Inflammatory macrophage (primary cell): Measurements from ENCODE around the gene CWC15.
"Not testable (repeated sequence)": the region's sequence is repeated elsewhere in the genome, so short reads cannot be mapped to it uniquely, and the experiment has no call there.

ENCODE experiments used
- DNase-seq, 2 donors: peaks; one replicate each; pipeline ENCODE4 v3.0.0-alpha.2; 2020 to 2022
- total RNA-seq, 18 experiments: gene quantifications; one replicate each; lab custom pipeline; 2026; ENCODE audit warnings: mixed read lengths in 6 of 18, inconsistent platforms in 2 of 18; lab: John Stamatoyannopoulos, UW

The CWC15 gene
- total RNA-seq = 29.4 to 64.9 (median 45.8) reads per million in 18 experiments

DNA sequence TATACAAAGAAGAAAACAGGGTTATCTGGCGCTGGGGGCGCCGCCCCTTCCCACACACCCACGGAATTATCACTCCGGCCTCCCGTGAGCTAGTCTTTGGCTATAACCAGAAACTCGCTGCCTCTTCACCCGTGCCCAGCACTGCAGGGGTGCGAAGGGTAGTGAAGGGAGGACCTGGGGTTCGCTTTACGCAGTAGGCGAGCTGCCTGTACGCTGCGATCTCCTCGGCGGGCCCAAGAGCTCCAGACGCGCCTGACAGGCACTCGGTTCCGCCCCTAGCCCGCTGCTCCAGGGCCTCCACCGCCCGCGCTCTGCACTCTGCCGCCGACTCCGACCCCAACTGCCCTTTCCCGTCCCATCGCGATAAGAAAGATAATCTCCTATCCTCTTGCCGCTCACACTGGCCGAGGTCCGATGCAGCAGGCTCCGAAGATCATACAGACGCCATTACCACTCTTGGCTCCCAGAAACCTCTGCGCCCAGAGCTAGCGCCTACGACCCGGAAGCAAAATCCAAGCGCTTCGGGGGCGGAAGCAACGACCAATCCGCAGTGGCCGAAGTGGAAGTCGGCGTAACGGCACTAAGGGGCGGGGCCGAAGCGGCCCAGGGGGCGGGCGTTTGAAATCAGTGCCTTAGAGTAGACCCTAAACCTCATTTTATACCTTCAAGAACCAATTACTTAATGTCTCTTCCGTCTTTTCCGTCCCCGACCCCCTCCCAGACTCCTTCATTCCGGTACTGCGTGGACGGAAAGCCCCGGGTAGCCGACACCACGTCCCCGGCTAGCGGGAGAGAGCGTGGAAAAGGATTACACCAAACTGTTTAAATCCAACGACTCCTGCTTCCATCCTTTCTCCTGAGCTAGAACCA is at the start of gene CWC15, which contains the start of gene KDM4D:
Gene CWC15, minus strand, starts transcription at position 458 of the 870 bp plus-strand sequence. CDS start 1,371 bp downstream, outside the sequence.
Gene KDM4D, plus strand, starts transcription at position 611 of the 870 bp plus-strand sequence. CDS start 23,664 bp downstream, outside the sequence.
- DNase-seq = peak; percentile 95 to 96

DNA sequence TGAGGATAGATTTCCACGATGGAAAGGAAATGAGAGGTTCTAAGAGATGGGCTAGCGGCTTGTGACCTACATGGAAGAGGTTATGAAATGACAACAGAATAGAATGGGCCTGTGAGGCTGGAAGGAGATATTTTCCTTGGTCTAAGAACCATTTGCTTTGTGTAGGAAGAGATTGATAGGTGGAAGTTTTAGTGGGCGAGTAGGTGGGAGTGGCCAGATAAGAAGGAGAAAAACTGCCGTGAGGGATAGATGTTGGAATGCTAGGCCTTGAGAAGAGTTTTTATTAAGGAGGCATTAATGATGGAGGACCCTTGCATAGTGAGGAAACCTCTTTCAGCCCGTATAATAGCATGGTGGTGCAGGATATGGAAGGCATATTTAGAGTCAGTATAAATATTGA is 48.1 kb upstream of the CWC15 start:
- DNase-seq = not testable (repeated sequence)

DNA sequence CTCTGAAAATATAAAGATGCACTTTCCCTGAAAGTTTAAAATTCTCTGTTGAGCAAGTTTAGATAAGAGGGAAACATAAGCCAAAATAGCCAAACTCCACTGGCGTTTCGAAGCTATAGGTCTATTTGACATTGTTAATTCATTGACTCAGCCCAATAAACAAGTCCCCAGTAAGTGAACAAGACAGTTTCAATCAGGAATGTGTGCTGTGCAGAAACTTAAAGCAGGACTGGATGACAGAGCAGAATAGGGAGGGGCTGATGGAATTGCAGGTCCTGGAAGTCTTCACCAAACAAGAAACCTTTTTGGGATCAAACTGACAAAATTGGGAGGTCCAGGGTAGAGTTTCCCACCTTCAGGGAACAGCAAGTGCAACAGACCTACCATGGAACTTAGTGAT is 42.8 kb upstream of the CWC15 start:
- no peak for DNase-seq

DNA sequence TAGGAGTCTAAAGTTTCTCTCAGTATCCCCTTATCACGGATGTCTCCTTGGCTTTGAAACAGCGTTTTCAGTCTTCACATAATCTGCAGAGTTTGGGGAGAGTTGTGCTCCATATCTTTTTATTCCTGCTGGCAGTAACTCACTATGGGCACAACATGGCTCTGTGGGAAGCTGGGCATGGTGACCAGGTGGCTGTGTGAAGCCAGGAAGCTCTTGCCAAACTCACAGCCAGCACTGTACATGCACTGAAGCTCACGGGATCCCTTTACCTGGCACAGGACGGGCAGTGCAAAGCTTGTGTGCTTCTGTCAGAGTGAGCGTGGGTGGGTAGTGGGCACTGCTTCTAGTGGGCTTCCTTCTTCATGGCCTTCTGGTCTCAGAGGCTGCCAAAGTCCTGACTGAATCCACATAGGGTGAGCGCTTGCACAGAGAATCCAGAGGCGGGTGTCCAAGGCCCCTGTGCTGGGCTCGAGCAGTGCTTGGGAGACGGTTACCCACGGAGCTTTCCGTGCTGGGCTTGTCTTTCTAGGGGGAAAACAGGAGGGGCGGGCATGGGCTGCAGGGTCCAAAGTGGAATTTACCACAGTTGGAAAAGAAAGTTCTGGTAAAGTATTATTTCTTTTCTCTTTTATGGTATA is 40.9 kb upstream of the CWC15 start:
- no peak for DNase-seq

DNA sequence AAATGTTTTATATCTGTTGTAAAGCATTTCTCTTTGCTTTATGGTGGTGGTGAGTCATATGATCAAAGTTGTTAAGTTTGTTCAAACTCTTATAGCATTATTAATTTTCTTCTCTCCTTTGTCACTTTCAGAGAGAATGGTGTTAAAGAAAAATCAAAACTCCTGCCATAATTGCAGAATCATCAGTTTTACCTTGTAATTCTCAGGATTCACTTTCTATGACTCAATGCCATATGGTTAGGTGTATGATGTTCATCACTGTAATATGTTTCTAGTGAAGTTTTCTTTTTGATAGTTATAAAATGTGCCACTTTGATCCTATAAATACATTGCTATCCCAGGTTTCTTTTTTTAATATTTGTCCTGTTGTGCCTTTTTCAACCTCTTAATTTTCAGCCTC is 38.0 kb upstream of the CWC15 start:
- no peak for DNase-seq

DNA sequence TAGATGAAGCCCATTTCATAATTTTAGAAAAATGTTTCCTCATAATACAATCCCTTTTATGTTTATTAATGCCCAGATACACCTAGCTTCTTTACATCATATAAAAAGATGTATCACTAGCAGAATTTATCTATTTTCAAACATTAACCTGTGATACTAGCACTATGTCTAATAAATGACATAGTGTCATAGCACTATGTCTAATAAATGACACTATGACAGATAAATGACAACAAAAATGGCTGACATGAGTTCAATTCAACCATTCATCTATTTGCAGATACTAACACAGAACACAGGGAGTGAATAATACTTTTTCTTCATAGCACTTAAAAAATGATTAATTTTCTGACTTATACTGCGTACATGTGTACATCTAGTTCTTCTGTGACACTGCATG is 32.3 kb upstream of the CWC15 start:
- DNase-seq = no peak

DNA sequence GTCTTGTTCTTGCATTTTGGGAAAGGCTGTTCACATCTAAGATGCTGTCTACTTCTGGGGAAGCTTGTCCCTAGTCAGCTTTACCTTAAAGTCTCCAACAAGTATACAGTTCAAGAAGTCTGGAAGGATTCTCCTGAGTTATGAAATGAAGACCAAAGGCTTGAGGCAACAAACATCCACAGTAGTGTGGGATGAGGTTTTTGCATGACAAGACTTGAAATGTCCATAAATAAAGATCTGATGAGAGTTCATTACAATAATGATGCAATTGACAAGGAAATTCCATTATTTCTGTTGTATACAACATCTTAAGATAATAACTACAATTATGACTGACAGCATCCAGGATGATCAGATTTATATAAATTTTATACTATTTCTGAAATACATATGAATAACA is 30.4 kb upstream of the CWC15 start:
- no peak for DNase-seq

DNA sequence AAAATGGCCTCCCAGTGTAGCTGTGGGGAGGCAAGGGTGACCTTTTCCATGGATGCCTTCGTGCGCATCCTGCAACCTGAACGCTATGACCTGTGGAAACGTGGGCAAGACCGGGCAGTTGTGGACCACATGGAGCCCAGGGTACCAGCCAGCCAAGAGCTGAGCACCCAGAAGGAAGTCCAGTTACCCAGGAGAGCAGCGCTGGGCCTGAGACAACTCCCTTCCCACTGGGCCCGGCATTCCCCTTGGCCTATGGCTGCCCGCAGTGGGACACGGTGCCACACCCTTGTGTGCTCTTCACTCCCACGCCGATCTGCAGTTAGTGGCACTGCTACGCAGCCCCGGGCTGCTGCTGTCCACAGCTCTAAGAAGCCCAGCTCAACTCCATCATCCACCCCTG is 24.9 kb upstream of the CWC15 start:
- no peak for DNase-seq

DNA sequence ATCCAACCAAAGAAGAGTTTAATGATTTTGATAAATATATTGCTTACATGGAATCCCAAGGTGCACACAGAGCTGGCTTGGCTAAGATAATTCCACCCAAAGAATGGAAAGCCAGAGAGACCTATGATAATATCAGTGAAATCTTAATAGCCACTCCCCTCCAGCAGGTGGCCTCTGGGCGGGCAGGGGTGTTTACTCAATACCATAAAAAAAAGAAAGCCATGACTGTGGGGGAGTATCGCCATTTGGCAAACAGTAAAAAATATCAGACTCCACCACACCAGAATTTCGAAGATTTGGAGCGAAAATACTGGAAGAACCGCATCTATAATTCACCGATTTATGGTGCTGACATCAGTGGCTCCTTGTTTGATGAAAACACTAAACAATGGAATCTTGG is 24.1 kb upstream of the CWC15 start:
- no peak for DNase-seq

DNA sequence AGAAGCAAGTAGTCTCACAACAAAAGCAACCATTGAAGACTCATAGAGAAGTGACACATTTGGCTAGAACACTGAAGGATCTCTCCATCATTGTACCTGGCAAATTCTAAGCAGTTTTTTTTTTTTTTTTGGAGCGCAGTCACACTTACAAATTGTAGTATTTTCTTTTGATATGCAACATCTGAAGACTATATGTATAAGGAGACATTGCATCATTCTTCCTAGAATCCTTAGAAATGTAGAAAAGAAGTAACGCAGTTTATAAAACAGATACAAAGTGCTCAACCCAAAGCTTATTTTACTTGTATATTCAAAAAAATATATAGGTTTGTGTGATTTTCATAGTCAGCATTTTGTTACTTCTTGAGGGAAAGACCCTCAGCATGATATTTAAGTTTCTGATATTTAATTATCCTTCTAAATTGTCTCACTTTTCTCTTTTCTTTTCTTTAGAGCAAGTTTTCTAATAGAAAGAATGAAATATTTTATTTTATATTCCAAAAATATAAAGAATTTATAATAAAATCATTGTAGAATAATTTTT is 20.1 kb upstream of the CWC15 start:
- no peak for DNase-seq

DNA sequence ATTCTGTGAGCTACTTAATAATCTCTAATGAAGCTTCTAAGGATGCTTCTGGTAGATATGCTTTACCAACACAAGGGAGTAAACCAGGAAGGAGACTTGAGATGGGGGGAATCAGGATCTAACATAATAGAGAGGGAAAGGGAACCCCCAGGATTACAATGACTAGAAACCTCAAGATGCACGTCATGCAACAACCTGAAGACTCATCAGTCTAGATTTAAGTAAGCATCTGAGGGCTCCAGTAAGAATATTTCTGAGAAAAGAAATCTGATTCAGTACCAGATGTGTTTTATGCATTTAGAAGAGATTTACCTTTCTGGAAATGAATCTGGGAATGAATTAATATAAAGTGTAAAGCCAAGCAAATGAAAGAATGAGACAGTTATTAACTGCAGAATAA is 15.4 kb upstream of the CWC15 start:
- no peak for DNase-seq

DNA sequence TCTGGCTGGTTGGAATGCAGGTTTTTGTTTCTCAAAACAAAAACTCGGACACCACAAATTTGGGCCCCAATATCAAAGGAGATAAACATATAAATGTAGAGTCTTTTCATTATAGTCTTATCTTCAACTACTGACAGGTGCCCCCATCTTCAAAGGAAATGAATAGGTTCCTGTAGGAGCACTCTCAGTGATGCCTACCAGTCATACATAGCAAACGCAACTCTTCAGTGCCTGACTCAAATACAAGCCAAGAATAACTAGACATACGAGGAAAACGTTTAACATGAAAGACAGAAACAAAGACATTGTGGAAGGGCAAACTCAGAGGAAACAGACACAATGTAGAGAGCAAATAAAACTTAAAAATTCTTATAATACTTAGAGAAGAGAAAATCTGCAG is 14.0 kb upstream of the CWC15 start:
- DNase-seq = no peak

DNA sequence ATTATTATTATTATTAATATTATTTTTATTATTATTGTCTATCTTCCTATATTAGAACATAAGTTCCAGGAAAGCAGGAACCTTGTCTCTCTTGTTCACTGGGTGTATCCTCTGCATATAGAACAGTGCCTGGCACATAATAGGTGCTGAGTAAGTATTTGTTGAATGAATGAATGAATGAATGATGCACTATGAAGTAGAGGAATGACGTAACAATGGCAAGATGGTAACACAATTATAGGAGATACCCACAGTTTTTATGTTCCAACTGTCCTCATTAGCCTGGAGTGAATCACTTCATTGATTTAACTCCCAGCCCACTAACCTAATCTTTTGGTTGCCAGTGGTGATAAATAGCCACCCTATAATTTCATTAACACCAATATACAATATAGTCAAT is 2.2 kb upstream of the CWC15 start:
- no peak for DNase-seq

DNA sequence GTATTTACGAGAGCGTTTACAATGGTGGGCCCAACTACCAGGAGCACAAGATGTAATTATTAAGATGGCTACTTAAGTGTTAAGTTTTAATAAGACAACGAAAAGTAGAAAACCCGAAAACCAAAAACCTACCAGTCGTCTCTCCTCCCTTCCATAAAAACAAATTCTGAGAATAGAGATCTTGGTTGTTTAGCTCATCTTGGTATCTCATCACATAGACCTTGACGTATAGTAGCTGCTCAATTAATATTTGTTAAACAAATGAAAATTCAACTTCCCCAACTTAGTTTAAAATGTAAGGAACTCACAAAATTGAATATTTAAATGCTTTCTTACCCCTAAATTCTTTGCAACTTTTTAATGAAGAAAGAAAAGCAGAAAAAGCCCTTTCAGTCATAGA is 822 bp upstream of the CWC15 start:
- DNase-seq = no peak

DNA sequence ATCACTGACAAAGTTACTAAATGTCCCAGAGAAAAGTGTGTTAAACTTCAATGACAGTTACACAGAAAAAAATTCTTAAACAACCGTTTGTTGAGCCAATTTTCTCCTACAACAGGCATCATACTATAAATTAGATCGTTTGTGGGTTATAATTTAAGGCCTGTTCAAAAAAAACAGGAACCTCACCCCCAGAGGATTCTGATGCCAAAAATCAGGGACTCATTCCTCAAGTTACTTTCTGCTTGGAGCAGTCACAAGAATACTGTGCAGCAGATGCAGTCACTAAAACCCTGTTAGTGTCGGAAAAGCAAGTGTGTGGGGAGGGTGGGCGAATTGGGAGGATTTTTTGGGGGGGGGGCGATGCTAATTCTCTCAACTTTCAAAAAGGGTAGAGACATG is 657 bp downstream of the CWC15 start:
- peak; percentile 5 to 12 for DNase-seq

DNA sequence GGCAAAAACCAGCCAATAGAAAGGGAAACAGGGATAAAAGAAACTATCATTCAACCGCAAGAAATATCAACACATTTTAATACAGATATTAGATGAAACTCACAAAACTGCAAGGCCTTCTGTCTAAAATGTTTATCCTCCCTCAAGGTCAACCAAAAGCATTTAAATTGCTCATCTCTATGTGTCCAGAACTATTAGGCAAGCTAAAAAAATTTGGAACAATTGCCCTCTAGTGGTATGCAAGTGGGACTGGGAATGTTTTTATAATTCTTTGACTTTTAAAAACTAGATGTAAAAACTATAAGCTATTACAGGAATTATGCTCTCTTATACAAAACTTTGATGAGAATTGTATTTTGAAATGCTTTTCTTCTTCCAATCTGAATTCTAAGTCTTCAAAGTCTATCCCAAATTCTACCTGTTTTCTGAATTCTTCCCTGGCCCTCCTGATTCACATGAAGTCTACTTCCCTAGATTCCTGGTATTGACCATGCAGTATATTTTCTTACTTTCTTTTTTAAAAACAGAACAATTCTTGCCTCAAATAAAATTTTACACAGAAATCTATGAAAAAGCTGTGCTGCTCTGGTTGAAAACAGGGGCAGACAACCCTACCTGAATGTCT is 4.9 kb downstream of the CWC15 start:
- peak; percentile 5 to 36 for DNase-seq

DNA sequence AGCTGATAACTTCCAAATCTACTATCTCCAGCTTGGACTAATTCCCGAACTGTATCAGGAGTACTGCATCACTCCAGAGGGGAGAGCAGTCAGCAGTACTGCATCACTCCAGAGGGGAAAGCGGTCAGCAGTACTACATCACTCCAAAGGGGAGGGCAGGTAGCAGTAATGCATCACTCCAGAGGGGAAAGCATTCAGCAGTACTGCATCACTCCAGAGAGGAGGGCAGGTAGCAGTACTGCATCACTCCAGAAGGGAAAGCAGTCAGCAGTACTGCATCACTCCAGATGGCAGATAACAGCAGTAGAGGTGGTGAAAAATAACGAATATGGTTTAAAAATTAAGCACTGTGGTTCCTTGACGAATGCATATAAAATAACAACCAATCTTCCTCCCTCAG is 8.4 kb downstream of the CWC15 start:
- DNase-seq = no peak

DNA sequence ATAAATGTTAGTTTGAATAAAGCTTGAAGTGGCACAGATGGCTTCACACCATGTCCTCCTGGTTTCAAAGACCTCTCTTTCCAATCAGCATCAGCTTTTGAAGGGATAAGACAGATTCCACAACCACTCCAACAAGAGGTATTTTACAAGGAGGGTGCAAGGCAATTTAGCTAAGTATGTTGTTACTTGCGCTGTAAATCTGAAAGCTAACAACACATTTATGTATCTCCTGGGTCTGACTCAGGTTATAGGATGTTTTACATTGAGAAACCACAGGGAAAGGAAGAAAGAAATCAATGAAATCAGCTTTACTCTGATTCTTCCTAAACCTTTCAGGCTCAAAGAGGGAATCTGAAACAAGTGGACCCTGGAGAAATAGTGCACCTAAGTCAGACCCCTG is 12.1 kb downstream of the CWC15 start:
- DNase-seq = no peak

DNA sequence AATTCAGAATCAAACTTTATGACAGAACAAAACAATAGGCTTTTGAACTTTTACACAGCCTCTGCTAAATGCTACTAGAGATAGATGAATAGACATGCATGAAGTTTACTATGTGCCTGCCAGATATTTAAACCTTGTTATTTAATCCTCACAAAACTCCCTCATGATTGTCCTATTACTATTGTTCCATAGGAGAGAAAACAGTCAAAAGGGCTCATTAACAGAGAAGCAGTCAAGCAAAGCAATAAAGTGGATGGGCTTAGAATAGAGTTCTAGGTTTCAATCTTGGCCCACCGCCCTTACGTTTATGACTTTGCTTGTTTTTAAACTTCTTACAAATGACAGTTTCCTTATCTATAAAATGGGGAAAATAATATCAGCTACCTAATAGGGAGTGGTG is 12.9 kb downstream of the CWC15 start:
- DNase-seq = no peak

DNA sequence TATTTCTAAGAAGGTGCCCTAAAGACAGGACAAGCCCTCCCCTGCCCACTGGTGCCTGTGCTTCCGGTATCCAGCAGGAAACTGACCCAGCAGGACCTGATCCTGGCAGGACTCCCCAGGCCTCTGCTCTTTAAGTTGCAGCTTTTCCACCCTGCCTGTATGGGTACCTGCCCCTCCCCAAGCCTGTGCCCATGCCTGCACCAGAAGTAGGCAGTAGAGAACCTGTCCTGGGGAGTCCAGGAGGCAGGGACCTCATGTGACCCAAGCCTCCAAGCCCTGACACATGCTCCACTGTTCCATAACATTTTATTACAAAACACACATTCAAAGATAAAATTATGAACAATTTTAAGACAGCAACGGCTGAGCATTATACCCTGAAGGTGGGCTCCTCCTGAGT is 14.2 kb downstream of the CWC15 start:
- DNase-seq = no peak

DNA sequence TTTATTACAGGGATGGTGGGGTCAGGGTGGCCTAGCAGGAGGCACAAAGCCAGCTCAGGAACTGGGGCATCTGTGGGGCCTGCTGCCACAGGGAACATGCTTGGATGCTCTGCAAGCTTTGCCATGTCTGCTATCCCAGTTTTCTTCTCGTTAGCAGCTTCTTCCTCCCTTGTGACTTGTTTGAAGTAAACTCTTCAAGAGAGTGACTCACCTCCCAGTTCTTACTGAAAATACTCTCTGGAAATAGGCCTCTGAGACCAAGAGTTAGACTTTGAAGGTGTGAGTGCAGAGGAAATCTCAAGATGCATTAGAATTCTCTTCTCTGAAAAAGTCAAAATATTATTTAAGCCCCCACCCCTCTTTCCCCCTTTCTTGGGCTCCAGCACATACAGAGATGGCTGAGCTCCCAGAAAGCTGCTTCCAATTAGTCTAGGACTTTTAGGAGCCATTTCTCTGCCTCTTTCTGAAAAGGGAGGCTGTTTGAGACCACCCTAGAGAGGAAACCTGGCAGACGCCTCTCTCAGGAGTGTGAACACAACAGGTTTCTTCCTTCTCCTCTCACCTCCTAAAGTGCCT is 15.1 kb downstream of the CWC15 start:
- DNase-seq = no peak

DNA sequence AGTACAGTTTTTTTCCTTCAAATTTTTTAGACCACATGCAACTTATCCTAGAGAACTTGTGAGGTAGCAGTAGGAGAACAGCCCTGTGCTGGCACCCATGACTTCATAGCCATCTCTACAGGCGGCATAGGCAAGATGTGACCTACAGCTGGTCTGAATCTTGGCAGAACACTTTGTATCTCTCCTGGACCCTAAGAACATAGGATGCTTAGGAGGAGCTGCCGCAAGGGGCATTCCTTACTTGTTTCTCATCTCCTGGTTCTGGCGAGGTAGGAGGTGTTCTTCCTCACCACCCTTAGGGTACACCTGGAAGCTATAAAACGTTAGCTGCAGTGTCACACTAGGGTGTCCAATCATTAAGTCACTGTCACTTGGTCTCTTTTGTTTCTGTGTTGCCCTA is 16.4 kb downstream of the CWC15 start:
- no peak for DNase-seq

DNA sequence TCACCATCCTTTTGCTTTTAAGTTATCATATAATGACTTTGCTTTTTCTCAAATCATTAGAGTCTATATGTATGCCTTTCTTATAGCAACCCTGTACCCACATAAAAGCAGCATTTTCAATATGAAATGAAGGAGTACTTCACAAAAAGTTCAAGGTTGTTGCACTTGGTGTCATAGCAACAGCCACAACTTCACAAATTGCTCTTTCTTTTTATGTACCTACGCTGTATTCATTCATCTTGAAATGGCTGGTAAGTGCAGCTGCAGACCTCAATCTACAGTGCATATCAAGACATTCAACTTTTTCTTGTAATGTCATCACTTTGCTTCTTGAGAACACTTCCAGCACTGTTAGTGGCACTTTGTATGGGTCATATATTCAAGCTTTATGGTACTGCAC is 18.6 kb downstream of the CWC15 start:
- DNase-seq = no peak
